Gastroesophageal sphincter (tissue), 4 donors: Measurements from ENCODE around the gene GSK3B. TPM values are rescaled to one million over a fixed set of nuclear protein-coding genes. Genes with fewer than 3 reads are reported as not detected.

Experiments
- ATAC-seq: fragments of 150-250 bp; one replicate; pipeline ENCODE4 v1.9.1; 2016; ENCODE audit warnings: mild to moderate bottlenecking, moderate library complexity
- H3K27ac ChIP-seq, 4 donors: fragments of 200-600 bp; sonication (generic) in 3 of 4; 1 replicate in 3 of 4; 2 replicates in 1 of 4; pipeline ENCODE4 v1.5.1; 2016 to 2019
- H3K27me3 ChIP-seq: fragments of 200-600 bp; sonication (generic); one replicate; pipeline ENCODE4 v1.5.1; 2019
- H3K36me3 ChIP-seq, 2 donors: fragments of 200-600 bp; sonication (generic); one replicate each; pipeline ENCODE4 v1.5.1; 2019; ENCODE audit warnings: control low read depth in 1 of 2
- H3K4me1 ChIP-seq, 3 donors: fragments of 200-600 bp; sonication (generic); 1 replicate in 2 of 3; 2 replicates in 1 of 3; pipeline ENCODE4 v1.5.1; 2016 to 2019; ENCODE audit warnings: control low read depth in 2 of 3
- H3K4me3 ChIP-seq, 2 donors: fragments of 200-600 bp; sonication (generic); one replicate each; pipeline ENCODE4 v1.5.1; 2019; ENCODE audit warnings: mild to moderate bottlenecking in 1 of 2, moderate library complexity in 1 of 2
- H3K9me3 ChIP-seq, 3 donors: fragments of 200-600 bp; sonication (generic); one replicate each; pipeline ENCODE4 v1.5.1; 2017 to 2019; ENCODE audit warnings: control low read depth in 2 of 3
- CTCF ChIP-seq, 4 experiments: fragments of 200-600 bp in 2 of 4; fragments of 450-650 bp in 2 of 4; sonication (generic) in 1 of 4; IDR thresholded peaks; one replicate each; pipeline ENCODE4 v1.5.1; 2017 to 2019; ENCODE audit warnings: antibody characterized with exemption in 4 of 4, mild to moderate bottlenecking in 2 of 4, moderate library complexity in 2 of 4
- EP300 ChIP-seq: sonication (generic); formaldehyde crosslinking; IDR thresholded peaks from one replicate; pipeline ENCODE4 v1.6.1; 2017; ENCODE audit warnings: antibody characterized with exemption, mild to moderate bottlenecking
- POLR2A ChIP-seq, 2 donors: fragments of 450-650 bp; IDR thresholded peaks; one replicate each; pipeline ENCODE4 v1.6.1; 2017; ENCODE audit warnings: antibody characterized with exemption in 2 of 2, mild to moderate bottlenecking in 2 of 2, moderate library complexity in 1 of 2
- POLR2AphosphoS5 ChIP-seq: sonication (generic); formaldehyde crosslinking; IDR thresholded peaks from one replicate; pipeline ENCODE4 v1.6.1; 2017; ENCODE audit warnings: antibody characterized with exemption
- WGBS, 2 donors: methylation state at CpG; one replicate each; pipeline ENCODE4 v1.1.5; 2018; ENCODE audit warnings: low coverage in 1 of 2; 5-methylcytosine and 5-hydroxymethylcytosine counted together
- total RNA-seq, 4 donors: library from RNA; depleted of rRNA; stranded (reverse); fragments of >200 nt; gene quantifications; one replicate each; pipeline ENCODE4 v1.1.0, GENCODE V29; 2016

The GSK3B gene
- total RNA-seq, 4 donors from 2014 or later = 32.7 to 40.6 (median 34.6) TPM

- peaks cover 0 to 8% of the 10 kb centered on the region in 2 donors for H3K36me3 ChIP-seq
- no peak overlapping the region for H3K27ac ChIP-seq
- no peaks in the 10 kb centered on the region for H3K9me3 ChIP-seq
- WGBS, 2 donors = 93 to 100% methylated on average over 1 of the region's 1 CpG
- H3K4me1 ChIP-seq = peaks cover 3 to 21% (median 11%) of the 10 kb centered on the region in 3 donors
- no peak overlapping the region for H3K4me3 ChIP-seq
- no peaks in the 10 kb centered on the region for H3K27me3 ChIP-seq
- no peak for TF ChIP-seq CTCF (IDR thresholded peaks at IDR 0.05)
- no peak for TF ChIP-seq POLR2A (IDR thresholded peaks at IDR 0.05)
- TF ChIP-seq POLR2AphosphoS5 = no peak
- no peak for TF ChIP-seq EP300
- no peak for ATAC-seq
Observed at GRCh38 chr3:120100711-120101110, 6.5 kb upstream of the GSK3B start.

GRCh38 chr3:120098710-120099109 is 4.5 kb upstream of the GSK3B start:
- TF ChIP-seq POLR2AphosphoS5 (no peak), EP300 (no peak), POLR2A (IDR thresholded peaks at IDR 0.05) (no peak)
- ATAC-seq = no peak

GRCh38 chr3:120095979-120096426 is 1.8 kb upstream of the GSK3B start:
- peaks cover 0 to 8% of the 10 kb centered on the region in 2 donors for H3K36me3 ChIP-seq
- ATAC-seq = no peak
- no peaks in the 10 kb centered on the region for H3K27me3 ChIP-seq
- H3K27ac ChIP-seq = peak overlapping the region; percentile 97 to 100 (median 98)
- H3K9me3 ChIP-seq = no peaks in the 10 kb centered on the region
- H3K4me1 ChIP-seq = peaks cover 3 to 35% (median 11%) of the 10 kb centered on the region in 3 donors
- H3K4me3 ChIP-seq = peak overlapping the region; percentile 70 to 91
- TF ChIP-seq CTCF (IDR thresholded peaks at IDR 0.05) (no peak), EP300 (no peak), POLR2A (IDR thresholded peaks at IDR 0.05) (no peak), POLR2AphosphoS5 (no peak)
- WGBS, 2 donors = 0% methylated on average over 1 of the region's 1 CpG; no CpG with 5 or more reads in 1 of the 2 donors

More at GRCh38 chr3:120098710-120099109, 4.5 kb upstream of the GSK3B start:
- Histone ChIP-seq H3K9me3 (no peaks in the 10 kb centered on the region), H3K4me3 (no peak overlapping the region), H3K36me3 (peaks cover 0 to 8% of the 10 kb centered on the region in 2 donors), H3K4me1 (peaks cover 3 to 21% (median 11%) of the 10 kb centered on the region in 3 donors), H3K27ac (no peak overlapping the region), H3K27me3 (no peaks in the 10 kb centered on the region)

GRCh38 chr3:120095226-120095978 is 1.2 kb upstream of the GSK3B start:
- Histone ChIP-seq H3K36me3 (peaks cover 0 to 8% of the 10 kb centered on the region in 2 donors), H3K4me3 (peak overlapping the region; percentile 70 to 91), H3K27me3 (no peaks in the 10 kb centered on the region), H3K27ac (peak overlapping the region; percentile 97 to 100 (median 98)), H3K4me1 (peaks cover 3 to 41% (median 11%) of the 10 kb centered on the region in 3 donors), H3K9me3 (no peaks in the 10 kb centered on the region)
- peak; percentile 57 for ATAC-seq
- 0% methylated on average over 1 to 11 of the region's 58 CpGs for WGBS, 2 donors
- TF ChIP-seq EP300 (peak; percentile 22), POLR2A (IDR thresholded peaks at IDR 0.05) (peak; percentile 93 to 95), CTCF (IDR thresholded peaks at IDR 0.05) (no peak), POLR2AphosphoS5 (peak; percentile 96)

- Histone ChIP-seq H3K4me1 (peaks cover 3 to 47% (median 11%) of the 10 kb centered on the region in 3 donors), H3K9me3 (no peaks in the 10 kb centered on the region), H3K27me3 (no peaks in the 10 kb centered on the region), H3K36me3 (peaks cover 0 to 7% of the 10 kb centered on the region in 2 donors), H3K27ac (peak overlapping the region; percentile 97 to 100 (median 98)), H3K4me3 (peak overlapping the region; percentile 70 to 91)
- peak; percentile 91 for ATAC-seq
- TF ChIP-seq CTCF (IDR thresholded peaks at IDR 0.05) (no peak), POLR2AphosphoS5 (no peak), POLR2A (IDR thresholded peaks at IDR 0.05) (no peak), EP300 (no peak)
- WGBS, 2 donors = 1% methylated on average over 24 of the region's 31 CpGs; no CpG with 5 or more reads in 1 of the 2 donors
Observed at GRCh38 chr3:120094776-120095225, 554 bp upstream of the GSK3B start.
